Suppressor macrophage (primary cell): ENCODE results near the gene PLD3.
"Not testable (repeated sequence)": the region's sequence is repeated elsewhere in the genome, so short reads cannot be mapped to it uniquely, and the experiment has no call there.

Experiments
- DNase-seq, 4 experiments: peaks; one replicate each; pipeline ENCODE4 v3.0.0-alpha.2; 2020 to 2022

PLD3 gene

GRCh38 chr19:40390084-40390742, 41.7 kb downstream of the PLD3 start, which contains the start of gene HIPK4:
Gene HIPK4, minus strand, starts transcription at chr19:40390181. Its CDS starts 279 bp downstream, at chr19:40389902.
- no peak for DNase-seq

- no peak for DNase-seq
These were observed 43.6 kb downstream of the PLD3 start for GRCh38 chr19:40392123-40392522.

DNA sequence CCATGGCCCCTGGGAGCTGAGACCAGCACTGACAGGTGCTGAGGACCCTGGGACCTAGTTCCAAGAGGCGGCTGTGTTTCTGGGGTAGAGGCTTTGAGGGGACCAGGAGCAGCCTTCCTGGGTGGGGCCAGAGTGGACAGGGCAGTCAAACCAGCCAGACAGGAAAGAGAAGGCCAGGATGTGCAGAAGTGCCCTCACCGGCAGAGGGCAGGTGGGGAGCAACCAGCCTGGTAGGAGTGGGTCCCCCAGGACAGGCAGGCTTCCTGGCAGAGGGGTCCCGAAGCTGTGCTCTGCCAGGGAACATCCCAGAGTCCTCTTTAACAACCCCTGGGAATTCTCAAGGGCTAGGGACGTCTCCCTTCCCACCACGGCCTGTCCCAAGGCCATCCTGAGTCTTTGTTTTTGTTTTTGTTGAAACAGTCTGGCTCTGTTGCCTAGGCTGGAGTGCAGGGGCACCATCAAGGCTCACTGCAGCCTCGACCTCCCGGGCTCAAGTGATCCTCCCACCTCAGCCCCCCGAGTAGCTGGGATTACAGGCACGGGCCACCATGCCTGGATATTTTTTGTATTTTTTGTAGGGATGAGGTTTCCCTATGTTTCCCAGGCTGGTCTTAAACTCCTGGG, 44.5 kb downstream of the PLD3 start:
- no peak for DNase-seq

GRCh38 chr19:40393894-40394815, 45.7 kb downstream of the PLD3 start:
- no peak for DNase-seq

GRCh38 chr19:40394816-40395210, 46.3 kb downstream of the PLD3 start:
- DNase-seq = no peak

DNA sequence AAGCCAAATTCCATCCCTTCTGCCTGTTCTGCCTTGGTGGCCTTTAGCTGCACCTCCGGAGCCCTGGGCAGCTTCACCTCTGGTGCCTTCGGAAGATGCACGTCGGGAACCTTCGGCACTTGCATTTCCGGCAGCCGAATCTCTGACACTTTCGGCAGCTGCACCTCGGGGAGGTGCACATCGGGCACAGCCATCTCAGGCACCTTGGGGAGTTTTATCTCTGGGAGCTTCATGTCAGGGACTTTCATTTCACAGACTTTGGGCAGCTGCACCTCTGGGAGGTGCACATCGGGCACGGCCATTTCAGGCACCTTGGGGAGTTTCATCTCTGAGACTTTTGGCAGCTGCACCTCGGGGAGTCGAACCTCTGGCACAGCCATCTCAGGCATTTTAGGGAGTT, 47.5 kb downstream of the PLD3 start:
- no peak for DNase-seq

- DNase-seq = no peak
These were observed 48.5 kb downstream of the PLD3 start for GRCh38 chr19:40396886-40397567.

DNA sequence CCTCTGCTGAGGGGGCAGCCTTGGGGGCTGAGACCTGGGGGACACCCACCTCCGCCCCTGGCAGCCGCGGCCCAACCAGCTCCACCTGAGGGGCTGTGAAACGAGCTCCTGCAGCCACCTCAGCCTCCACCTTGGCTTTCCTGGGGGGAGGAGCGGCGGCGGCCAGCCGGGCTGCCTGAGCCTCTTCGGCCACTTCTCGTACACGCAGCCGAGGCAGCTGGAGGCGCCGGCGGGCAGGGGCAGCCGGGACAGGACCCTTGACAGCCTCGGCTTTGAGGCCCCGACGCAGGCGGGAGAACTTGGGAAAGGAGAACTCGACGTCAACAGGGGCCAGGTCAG, 49.0 kb downstream of the PLD3 start:
- no peak for DNase-seq

DNA sequence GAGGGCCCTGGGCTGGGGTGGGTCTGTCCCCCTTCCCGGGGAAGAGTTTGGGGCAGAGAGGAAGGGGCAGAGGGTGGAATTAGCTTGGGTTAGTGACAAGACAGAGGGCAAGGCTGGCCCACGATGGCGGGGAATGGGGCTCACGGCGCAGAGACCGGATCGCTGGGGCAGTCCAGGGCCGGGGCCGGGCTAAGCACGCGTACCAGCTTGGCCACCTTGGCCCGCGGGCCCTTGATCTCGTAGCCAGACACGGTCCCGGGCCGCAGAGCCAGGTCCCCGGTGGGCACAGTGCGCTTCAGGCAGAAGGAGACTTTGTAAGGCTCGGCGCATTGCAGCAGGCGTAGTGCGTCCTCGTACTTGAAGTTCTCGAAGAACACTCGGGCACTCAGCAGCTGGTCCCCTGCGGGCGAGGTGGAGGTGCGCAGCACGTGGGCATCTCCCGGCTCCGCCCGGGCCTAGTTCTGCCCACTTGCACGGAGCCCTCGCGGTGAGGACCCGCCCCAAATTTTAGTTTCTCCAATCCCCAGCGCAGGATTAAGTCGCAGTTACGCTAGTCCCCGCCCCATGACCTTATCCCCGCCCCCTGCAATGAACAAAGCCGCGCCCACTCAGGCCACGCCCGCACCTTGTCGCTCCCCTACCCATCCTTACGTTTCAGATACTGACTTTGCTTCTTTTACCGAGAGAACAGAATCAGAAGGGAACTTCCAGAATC, 50.1 kb downstream of the PLD3 start:
- DNase-seq = peak; percentile 37 to 79 (median 58)

DNA sequence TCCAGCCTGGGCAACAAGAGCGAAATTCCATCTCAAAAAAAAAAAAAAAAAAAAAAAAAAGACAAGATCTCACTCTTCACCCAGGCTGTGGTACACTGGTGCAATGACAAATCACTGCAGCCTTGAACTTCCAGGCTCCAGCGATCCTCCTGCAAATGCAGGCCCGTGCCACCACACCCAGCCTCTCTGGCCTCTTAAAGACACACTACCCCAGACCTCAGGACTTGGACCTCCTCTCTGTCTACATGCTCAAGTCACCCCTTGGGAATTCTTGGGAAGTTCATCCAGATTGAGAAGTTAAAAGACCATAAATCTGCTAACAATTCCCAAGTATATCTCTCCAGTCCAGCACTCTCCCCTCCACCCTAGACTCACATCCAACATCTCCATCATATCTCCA, 52.1 kb downstream of the PLD3 start:
- no peak for DNase-seq

GRCh38 chr19:40403262-40403984, 54.9 kb downstream of the PLD3 start:
- DNase-seq = peak; percentile 89 to 96 (median 92)

GRCh38 chr19:40407714-40408597, 59.5 kb downstream of the PLD3 start:
- peak in 2 of 4 experiments; percentile 27 to 32 for DNase-seq

GRCh38 chr19:40408598-40408925, 60.1 kb downstream of the PLD3 start:
- not testable (repeated sequence) for DNase-seq

DNA sequence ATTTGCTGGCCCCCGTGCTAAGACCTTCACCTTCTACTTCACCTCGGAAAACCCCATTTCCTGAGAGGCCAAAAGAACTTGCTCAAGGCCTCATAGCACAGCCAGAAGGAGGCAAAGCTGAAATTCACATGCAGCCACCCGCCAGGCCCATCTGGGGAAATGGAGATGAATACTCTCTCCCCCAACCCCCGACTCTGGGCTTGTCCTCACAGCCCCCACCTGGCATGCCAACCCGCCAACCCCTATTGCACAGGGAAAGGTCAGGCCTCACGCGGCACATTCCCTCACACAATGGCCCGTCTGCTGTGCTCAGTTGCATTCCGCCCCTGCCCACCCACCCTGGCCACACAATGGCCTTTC, 61.5 kb downstream of the PLD3 start:
- DNase-seq = no peak

DNA sequence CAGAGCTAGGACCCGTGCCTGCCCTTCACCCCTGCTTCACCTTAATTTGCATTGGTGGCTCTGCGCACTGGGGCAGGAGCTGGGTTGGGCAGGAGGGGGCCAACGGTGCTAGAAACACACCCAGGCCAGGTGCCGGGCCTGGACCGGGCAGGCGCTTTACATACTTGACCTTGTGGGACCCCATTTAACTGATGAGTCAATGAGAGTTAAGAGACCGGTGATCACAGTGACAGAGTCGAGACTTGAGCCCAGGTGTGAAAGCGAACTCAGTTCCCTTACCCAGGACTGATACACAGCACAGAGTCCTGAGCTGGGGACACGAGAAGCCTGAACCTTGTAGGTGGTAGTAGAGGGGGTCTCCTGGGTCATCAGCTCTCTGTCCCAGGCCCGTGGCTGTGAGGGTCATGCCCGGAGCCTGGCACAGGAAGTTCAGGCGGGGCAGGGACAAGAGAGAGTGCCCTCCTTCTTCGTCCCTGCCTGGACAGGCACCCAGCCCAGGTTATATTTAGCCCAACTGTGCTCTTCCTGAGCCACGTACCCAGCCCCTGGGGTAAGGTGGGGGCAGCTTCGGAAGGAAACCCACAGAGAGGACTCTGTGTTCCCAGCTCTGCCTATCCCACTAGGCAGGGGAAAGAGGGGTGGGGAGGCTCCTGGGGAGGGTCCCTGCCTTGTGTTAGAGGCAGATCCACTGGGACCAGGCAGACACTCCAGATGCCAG, 62.8 kb downstream of the PLD3 start:
- no peak for DNase-seq

GRCh38 chr19:40411958-40412499, 63.5 kb downstream of the PLD3 start:
- DNase-seq = no peak

GRCh38 chr19:40412866-40413265, 64.4 kb downstream of the PLD3 start:
- DNase-seq = no peak

DNA sequence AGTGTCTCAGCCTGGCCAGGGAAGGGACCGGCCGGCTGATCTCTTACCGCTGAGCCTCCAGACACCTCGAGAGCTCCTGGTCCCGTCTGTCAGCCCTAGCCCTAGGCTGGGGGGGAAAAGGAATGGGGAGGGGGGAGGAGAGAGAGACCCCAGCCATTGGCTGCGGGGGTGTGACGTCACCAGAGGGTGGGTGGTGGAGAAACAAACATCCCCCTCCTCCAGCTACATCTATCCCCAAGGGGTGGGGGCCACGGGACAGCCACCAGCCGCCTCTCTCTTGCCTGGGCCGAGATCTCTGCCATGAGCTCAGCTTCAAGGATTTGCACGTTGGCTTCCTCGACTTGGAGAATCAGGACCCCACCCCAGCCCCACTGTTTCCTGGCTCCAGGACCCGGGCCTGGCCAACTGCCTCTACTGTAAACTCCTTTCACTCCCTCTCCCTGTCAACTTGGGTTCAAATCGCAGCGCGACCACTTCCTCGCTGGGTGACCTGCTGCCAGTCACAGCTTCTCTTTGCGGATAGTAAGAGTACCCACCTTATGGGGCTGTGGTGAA, 64.9 kb downstream of the PLD3 start, which contains the start of gene PRX:
TSS of gene PRX (minus strand) at position 88 of the 555 bp plus-strand sequence. CDS start 5,446 bp downstream, outside the sequence.
- DNase-seq = no peak
